Tibial artery (tissue), 4 donors: ENCODE data around the gene SCAPER.
"Not testable (repeated sequence)": the region's sequence is repeated elsewhere in the genome, so short reads cannot be mapped to it uniquely, and the experiment has no call there.

Source experiments
- DNase-seq, 2 donors: peaks; one replicate each; pipeline ENCODE4 v3.0.0-alpha.2; 2019
- H3K27ac ChIP-seq, 2 donors: fragments of 200-600 bp; sonication (generic) in 1 of 2; 1 replicate in 1 of 2; 2 replicates in 1 of 2; pipeline ENCODE4 v1.5.1; 2018 to 2019; ENCODE audit warnings: mild to moderate bottlenecking in 1 of 2
- H3K27me3 ChIP-seq, 2 donors: fragments of 200-600 bp; sonication (generic) in 1 of 2; one replicate each; pipeline versions ENCODE4 v1.5.1 to v1.6.0; 2016 to 2019
- H3K36me3 ChIP-seq, 3 donors: fragments of 200-600 bp; sonication (generic) in 2 of 3; one replicate each; pipeline ENCODE4 v1.5.1; 2016 to 2019; ENCODE audit warnings: mild to moderate bottlenecking in 2 of 3
- H3K4me1 ChIP-seq, 4 donors: fragments of 200-600 bp; sonication (generic) in 2 of 4; 1 replicate in 3 of 4; 2 replicates in 1 of 4; pipeline ENCODE4 v1.5.1; 2016 to 2019
- H3K4me3 ChIP-seq, 2 donors: fragments of 200-600 bp; sonication (generic) in 1 of 2; 1 replicate in 1 of 2; 2 replicates in 1 of 2; pipeline ENCODE4 v1.5.1; 2018 to 2019; ENCODE audit warnings: mild to moderate bottlenecking in 2 of 2
- H3K9me3 ChIP-seq, 3 donors: fragments of 200-600 bp; sonication (generic) in 1 of 3; one replicate each; pipeline ENCODE4 v1.5.1; 2016 to 2019
- CTCF ChIP-seq, 2 experiments: fragments of 200-600 bp in 1 of 2; fragments of 450-650 bp in 1 of 2; IDR thresholded peaks; one replicate each; pipeline ENCODE4 v1.5.1; 2017 to 2019; ENCODE audit warnings: antibody characterized with exemption in 2 of 2, mild to moderate bottlenecking in 1 of 2, moderate library complexity in 1 of 2
- intact Hi-C: fragments of 100-400 bp; cut with DNase I; formaldehyde crosslinking; loops from one replicate; pipeline ENCODE4 v1.15.0; 2023; ENCODE audit warnings: low total_unique reads

Gene SCAPER

DNA sequence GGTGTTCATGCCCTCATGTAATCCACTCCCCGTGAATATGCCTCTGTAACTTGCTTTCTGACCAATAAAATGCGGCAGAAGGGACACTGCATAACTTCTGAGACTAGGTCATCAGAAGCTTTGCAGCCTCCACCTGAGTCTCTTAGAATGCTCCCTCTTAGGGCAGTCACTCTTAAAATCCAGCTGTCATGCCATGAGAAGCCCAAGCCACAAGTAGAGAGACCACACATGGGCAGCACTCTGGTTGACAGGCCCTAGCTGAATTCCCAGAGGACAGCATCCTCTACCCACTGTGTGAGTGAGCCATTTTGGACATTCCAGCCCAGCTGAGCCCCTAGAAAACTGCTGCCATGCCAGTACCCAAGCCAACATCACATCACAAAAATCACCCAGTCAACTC, 41.4 kb downstream of the SCAPER start:
- H3K27ac ChIP-seq = no peak overlapping the region
- no peak overlapping the region for H3K4me3 ChIP-seq
- H3K4me1 ChIP-seq = no peaks in the 10 kb centered on the region
- H3K27me3 ChIP-seq = no peaks in the 10 kb centered on the region
- H3K36me3 ChIP-seq = no peaks in the 10 kb centered on the region
- DNase-seq = no peak
- no peaks in the 10 kb centered on the region for H3K9me3 ChIP-seq
- intact Hi-C loops = no loop called here
- TF ChIP-seq CTCF (IDR thresholded peaks at IDR 0.05) = no peak

- intact Hi-C loops = no loop called here
- Histone ChIP-seq H3K36me3 (no peaks in the 10 kb centered on the region), H3K4me3 (no peak overlapping the region), H3K27ac (no peak overlapping the region), H3K27me3 (no peaks in the 10 kb centered on the region), H3K9me3 (no peaks in the 10 kb centered on the region), H3K4me1 (no peaks in the 10 kb centered on the region)
- no peak for TF ChIP-seq CTCF (IDR thresholded peaks at IDR 0.05)
- no peak for DNase-seq
These were observed 42.0 kb downstream of the SCAPER start for GRCh38 chr15:76863123-76863522.

DNA sequence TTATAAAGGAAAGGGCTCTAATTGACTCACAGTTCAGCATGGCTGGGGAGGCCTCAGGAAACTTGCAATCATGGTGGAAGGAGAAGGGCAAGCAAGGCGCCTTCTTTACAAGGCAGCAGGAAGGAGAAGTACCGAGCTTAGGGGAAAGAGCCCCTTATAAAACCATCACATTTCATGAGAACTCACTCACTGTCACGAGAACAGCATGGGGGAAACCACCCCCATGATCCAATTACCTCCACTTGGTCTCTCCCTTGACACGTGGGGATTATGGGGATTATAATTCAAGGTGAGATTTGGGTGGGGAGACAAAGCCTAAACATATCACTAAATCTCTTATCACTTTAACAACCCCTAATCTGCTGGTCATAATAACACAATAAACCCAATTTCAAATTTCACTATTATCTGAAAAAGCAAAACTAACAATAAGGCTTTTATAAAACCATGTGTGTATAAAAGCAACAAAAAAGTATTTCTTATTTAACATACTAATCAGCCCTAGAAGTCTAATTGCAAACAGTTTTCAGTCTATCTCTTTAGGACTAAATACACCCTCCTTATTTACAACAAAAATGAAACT, 43.2 kb downstream of the SCAPER start:
- H3K36me3 ChIP-seq = peaks cover 0 to 4% (median 0%) of the 10 kb centered on the region in 3 donors
- no peak overlapping the region for H3K27ac ChIP-seq
- no peak for TF ChIP-seq CTCF (IDR thresholded peaks at IDR 0.05)
- H3K4me3 ChIP-seq = no peak overlapping the region
- H3K27me3 ChIP-seq = no peaks in the 10 kb centered on the region
- H3K4me1 ChIP-seq = no peaks in the 10 kb centered on the region
- intact Hi-C loops = no loop called here
- DNase-seq = no peak
- no peaks in the 10 kb centered on the region for H3K9me3 ChIP-seq

DNA sequence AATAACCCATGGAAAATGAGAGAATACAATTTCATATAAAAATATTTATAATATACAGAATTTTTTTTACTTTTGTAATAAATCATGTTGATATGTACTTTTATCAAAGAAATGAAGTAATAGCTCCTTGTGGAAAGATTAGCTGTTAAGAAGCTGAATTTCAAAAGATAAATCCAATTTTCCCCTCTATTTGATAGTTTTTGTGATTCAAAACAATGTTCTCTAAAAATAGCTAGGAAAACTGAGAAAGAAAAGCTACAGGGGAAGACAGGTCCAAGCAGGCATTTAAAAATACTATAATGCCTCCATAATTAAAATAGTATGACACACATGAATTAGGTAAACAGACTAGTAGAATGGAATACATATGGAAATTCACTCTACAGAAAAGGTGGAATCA, 44.9 kb downstream of the SCAPER start:
- Histone ChIP-seq H3K4me1 (no peaks in the 10 kb centered on the region), H3K9me3 (no peaks in the 10 kb centered on the region), H3K27ac (no peak overlapping the region), H3K36me3 (peaks cover 0 to 10% (median 6%) of the 10 kb centered on the region in 3 donors), H3K27me3 (no peaks in the 10 kb centered on the region), H3K4me3 (no peak overlapping the region)
- TF ChIP-seq CTCF (IDR thresholded peaks at IDR 0.05) = no peak
- intact Hi-C loops = no loop called here
- no peak for DNase-seq

DNA sequence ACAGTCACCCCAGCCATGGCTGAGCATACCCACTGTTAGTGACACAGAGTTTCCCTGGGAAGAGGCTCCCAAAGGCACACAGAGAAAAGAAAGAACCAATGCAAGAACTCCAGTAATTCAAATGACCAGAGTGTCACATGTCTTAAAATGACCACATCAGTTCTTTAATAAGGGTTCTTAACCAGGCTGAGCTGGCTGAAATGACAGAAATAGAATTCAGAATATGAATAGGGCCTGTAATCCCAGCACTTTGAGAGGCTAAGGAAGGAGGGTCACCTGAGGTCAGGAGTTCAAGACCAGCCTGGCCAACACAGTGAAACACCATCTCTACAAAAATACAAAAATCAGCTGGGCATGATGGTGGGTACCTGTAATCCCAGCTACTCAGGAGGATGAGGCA, 54.8 kb downstream of the SCAPER start:
- H3K4me3 ChIP-seq, H3K4me1 ChIP-seq, DNase-seq, H3K27ac ChIP-seq, H3K27me3 ChIP-seq, intact Hi-C loops: not testable (repeated sequence)
- Histone ChIP-seq H3K36me3 (peaks cover 32 to 42% (median 37%) of the 10 kb centered on the region in 3 donors), H3K9me3 (peaks cover 0 to 15% (median 4%) of the 10 kb centered on the region in 3 donors)

DNA sequence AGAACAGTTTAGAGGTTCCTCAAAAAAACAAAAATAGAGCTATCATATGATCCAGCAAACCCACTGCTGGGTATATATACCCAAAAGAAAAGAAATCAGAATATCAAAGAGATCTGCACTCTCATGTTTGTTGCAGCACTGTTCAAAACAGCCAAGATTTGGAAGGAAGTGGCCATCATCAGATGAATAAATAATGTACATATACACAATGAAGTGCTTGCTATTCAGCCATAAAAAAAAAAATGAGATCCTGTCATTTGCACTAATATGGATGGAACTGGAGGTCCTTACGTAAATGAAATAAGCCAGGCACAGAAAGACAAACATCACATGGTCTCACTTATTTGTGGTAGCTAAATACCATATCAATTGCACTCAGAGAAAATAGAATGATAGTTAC, 58.4 kb downstream of the SCAPER start:
- no peak overlapping the region for H3K4me3 ChIP-seq
- H3K27me3 ChIP-seq = no peaks in the 10 kb centered on the region
- intact Hi-C loops = no loop called here
- H3K9me3 ChIP-seq = peaks cover 0 to 2% (median 0%) of the 10 kb centered on the region in 3 donors
- H3K27ac ChIP-seq = no peak overlapping the region
- no peak for TF ChIP-seq CTCF (IDR thresholded peaks at IDR 0.05)
- H3K36me3 ChIP-seq = peaks cover 15 to 21% (median 17%) of the 10 kb centered on the region in 3 donors
- no peak for DNase-seq
- no peaks in the 10 kb centered on the region for H3K4me1 ChIP-seq
